8988T (cell line): ENCODE results near the gene TAF1D.

ENCODE experiments used
- DNase-seq: peaks from one replicate; pipeline ENCODE4 v3.0.0; 2011

Gene TAF1D

DNA sequence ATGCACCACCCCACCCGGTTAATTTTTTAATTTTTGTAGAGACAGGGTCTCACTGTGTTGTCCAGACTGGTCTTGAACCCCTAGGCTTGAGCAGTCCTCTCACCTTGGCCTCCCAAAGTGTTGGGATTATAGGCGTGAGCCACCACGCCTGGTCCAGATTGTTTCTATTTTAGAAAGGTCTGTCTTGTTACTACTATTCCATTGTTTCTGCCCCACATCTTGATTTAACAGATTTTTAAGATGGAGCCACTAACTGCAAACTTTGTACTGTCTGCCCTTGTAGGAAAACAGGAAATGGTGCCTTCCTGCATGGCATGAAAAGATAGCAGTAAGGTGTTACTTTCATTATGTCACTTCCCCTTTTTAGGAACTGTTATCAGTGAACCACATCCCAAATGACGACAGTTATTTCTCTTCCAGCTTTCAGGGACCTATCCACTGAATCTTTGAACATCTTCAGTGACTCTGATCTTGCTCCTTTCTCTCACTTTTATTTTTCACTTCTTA is 23.2 kb downstream of the TAF1D start:
- no peak for DNase-seq

- no peak for DNase-seq
Measured at GRCh38 chr11:93717501-93717900, 23.8 kb downstream of the TAF1D start.

- DNase-seq, result no peak
Measured at GRCh38 chr11:93715797-93716396, 25.4 kb downstream of the TAF1D start.

GRCh38 chr11:93712678-93713077 is 28.6 kb downstream of the TAF1D start:
- no peak for DNase-seq

- DNase-seq, result no peak
Measured at GRCh38 chr11:93710239-93710638, 31.1 kb downstream of the TAF1D start.

DNA sequence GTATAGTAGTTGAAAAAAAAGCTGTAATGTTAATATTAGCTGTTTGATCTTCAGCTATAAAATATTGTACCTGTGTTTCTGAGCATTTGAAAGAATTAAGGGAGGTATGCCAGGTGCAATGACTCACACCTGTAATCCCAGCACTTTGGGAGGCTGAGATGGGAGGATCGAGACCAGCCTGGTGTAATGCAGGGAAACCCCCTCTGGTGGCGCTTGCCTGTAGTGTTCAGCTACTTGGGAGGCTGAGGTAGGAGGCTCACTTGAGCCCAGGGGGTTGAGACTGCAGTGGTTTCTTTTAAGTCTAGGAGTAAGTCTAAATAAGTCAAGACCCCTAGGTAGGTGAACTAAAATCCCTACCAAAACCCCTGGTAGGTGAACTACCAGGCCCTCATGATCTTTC is 37.1 kb downstream of the TAF1D start:
- DNase-seq, result no peak

GRCh38 chr11:93700830-93701229 is 40.5 kb downstream of the TAF1D start:
- no peak for DNase-seq

DNA sequence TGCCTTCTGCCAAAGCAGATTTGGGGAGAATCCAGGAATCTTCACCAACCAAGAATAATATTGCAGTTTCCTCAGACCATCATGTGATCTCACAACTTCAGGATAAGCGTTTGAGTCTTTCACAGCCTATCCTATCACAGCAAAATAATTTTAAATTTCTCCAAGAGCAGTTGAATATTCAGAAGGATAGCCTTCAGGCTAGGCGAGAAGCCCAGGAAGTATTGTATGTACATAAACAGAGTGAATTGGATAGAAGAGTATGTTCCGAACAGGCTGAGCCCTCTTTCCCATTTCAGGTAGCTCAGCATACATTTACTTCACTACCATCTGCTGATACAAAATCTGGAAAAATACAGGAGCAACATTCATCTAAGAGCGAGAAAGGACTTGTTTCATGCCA is 43.7 kb downstream of the TAF1D start:
- no peak for DNase-seq

DNA sequence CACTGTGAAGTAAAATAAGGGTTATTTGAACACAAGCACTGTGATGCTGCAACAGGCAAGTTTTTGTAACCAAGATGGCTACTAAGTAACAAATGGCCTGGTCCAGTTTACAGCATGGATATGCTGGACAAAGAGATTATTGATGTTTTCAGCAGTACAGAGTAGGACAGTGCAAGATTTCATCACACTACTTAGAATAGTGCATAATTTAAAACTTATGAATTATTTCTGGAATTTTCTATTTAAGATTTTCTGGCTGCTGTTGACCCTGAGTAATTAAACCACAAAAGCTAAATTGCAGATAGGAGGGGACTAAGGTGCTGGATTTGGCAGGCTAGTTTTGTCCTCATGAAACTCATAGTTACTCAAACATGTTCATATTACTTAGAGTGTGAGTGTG is 46.7 kb downstream of the TAF1D start:
- no peak for DNase-seq

DNA sequence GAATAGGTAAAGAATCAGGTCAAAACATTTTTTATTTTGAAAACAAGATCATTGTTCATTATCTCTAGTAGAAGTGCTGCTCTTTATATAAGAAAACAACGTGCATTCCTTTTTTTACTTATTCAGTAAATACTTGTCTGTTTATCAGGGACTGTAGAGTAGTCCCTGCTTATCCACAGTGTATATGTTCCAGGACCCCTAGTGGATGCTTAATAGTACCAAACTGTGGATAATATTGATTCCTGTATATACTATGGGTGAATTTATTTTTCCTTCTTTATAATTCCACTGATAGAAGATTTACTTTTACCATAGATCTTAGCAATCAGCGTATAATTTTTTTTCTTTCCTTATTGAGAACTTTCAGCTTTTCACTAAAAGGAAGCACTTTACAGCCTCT is 47.2 kb downstream of the TAF1D start:
- no peak for DNase-seq

DNA sequence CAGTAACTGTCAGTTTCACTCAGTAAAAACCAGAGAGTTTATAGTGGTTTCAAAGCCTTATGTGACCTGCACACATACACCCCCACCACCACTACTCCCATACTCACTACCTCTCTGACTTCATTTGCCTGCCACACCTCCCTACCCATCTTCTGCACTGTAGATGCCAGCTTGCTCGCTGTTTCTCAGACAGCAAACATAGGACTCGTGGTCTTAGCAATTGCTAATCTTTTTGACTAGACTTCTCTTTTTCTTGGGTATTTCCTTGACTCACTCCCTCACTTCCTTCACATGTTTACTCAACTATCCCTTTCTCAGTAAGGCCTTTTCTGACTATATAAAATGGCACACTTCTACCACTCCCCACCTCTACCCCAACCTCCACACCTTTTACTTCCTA is 52.1 kb downstream of the TAF1D start:
- DNase-seq, result no peak

DNA sequence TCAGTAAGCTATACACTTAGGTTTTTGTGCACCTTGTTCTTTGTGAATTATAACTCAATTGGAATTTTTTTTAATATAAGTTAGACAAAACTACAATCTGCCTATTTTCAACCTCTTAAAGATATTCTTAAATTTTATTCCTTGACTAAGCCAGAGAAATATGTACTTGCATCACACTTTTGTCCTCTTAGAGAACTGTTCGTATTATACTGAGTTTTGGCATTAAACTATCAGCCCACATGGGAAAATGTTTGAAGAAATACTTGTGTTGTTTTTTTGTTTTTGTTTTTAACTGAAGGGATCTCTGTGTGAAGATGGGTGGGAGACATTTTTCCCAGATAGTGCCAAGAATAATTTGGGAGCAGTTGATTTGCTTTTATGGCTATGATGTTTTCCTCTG is 54.5 kb downstream of the TAF1D start:
- no peak for DNase-seq

DNA sequence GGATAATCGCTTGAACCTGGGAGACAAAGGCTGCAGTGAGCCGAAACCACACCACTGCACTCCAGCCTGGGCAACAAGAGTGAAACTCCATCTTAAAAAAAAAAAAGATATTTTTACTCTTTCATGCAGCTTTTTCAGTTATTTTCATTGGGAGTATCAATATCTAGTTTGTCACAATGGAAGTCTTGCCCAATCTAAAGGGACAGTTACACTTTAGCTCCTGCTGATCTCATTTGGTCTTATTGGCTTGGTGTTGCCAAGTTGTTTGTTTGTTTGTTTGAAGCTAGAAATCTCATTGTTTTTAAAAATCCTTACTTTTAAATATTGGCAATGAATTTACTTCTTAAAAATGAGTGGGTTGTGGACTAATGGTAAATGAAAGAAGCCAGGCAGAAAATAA is 55.1 kb downstream of the TAF1D start:
- no peak for DNase-seq
